ENCODE data around the gene TACC2.

Gene TACC2

DNA sequence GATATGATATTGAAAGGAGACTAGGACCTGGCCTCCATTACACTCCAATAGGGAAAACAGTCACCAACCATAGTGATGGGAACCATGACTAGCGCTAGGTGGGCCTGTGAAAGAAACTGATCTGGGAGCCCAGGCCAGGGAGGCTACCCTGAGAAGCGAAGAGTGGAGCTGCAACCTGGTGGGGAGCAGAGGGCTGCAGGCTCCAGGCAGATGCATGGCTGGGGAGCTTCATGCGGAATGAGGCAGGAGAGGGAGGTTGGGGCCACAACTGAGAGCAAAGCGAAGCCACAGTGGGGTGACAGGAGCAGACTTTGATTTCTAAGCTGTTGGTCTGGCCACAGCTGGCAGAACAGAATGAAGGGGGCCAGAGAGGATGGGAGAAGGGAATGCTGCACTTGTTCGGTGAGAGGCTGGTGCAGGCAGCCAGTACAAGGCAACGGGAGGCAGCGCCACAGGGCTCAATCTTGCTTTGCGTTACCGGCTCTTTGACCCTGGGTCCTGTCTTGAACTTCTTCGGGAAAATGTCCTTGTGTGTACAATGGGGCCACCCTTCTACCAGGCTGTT lies 88.4 kb downstream of the TACC2 start:
- no peak overlapping the region for H3K4me3 ChIP-seq (ENCODE audit: low read depth, low read length)
- no peaks in the 10 kb centered on the region for H3K36me3 ChIP-seq
- no peaks in the 10 kb centered on the region for H3K9me3 ChIP-seq (ENCODE audit: severe bottlenecking)
- no peak for DNase-seq
- TF ChIP-seq, protein P1, sequence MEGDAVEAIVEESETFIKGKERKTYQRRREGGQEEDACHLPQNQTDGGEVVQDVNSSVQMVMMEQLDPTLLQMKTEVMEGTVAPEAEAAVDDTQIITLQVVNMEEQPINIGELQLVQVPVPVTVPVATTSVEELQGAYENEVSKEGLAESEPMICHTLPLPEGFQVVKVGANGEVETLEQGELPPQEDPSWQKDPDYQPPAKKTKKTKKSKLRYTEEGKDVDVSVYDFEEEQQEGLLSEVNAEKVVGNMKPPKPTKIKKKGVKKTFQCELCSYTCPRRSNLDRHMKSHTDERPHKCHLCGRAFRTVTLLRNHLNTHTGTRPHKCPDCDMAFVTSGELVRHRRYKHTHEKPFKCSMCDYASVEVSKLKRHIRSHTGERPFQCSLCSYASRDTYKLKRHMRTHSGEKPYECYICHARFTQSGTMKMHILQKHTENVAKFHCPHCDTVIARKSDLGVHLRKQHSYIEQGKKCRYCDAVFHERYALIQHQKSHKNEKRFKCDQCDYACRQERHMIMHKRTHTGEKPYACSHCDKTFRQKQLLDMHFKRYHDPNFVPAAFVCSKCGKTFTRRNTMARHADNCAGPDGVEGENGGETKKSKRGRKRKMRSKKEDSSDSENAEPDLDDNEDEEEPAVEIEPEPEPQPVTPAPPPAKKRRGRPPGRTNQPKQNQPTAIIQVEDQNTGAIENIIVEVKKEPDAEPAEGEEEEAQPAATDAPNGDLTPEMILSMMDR (IDR thresholded peaks at IDR 0.05; ENCODE audit: low read depth, low read length), result no peak
- H3K27ac ChIP-seq, result 0 out of 2 replicates have a peak overlapping the region, but pooled peaks have one; percentile 14
- H3K27me3 ChIP-seq (ENCODE audit: insufficient read depth, low read depth, severe bottlenecking), result no peaks in the 10 kb centered on the region

GRCh38 chr10:122078326-122078725 lies 89.4 kb downstream of the TACC2 start:
- Histone ChIP-seq H3K27me3 (ENCODE audit: insufficient read depth, low read depth, severe bottlenecking) (no peaks in the 10 kb centered on the region), H3K36me3 (no peaks in the 10 kb centered on the region), H3K27ac (peak overlapping the region; percentile 34), H3K9me3 (ENCODE audit: severe bottlenecking) (no peaks in the 10 kb centered on the region), H3K4me3 (ENCODE audit: low read depth, low read length) (no peak overlapping the region)
- TF ChIP-seq, protein P1 (IDR thresholded peaks at IDR 0.05; ENCODE audit: low read depth, low read length), result no peak
- DNase-seq, result no peak

- H3K27ac ChIP-seq, result peak overlapping the region; percentile 34
- no peak for DNase-seq
- H3K36me3 ChIP-seq, result no peaks in the 10 kb centered on the region
- H3K9me3 ChIP-seq (ENCODE audit: severe bottlenecking), result no peaks in the 10 kb centered on the region
- no peak overlapping the region for H3K4me3 ChIP-seq (ENCODE audit: low read depth, low read length)
- TF ChIP-seq, protein P1 (IDR thresholded peaks at IDR 0.05; ENCODE audit: low read depth, low read length), result no peak
- H3K27me3 ChIP-seq (ENCODE audit: insufficient read depth, low read depth, severe bottlenecking), result no peaks in the 10 kb centered on the region
Measured at GRCh38 chr10:122078965-122079795, 90.2 kb downstream of the TACC2 start.

DNA sequence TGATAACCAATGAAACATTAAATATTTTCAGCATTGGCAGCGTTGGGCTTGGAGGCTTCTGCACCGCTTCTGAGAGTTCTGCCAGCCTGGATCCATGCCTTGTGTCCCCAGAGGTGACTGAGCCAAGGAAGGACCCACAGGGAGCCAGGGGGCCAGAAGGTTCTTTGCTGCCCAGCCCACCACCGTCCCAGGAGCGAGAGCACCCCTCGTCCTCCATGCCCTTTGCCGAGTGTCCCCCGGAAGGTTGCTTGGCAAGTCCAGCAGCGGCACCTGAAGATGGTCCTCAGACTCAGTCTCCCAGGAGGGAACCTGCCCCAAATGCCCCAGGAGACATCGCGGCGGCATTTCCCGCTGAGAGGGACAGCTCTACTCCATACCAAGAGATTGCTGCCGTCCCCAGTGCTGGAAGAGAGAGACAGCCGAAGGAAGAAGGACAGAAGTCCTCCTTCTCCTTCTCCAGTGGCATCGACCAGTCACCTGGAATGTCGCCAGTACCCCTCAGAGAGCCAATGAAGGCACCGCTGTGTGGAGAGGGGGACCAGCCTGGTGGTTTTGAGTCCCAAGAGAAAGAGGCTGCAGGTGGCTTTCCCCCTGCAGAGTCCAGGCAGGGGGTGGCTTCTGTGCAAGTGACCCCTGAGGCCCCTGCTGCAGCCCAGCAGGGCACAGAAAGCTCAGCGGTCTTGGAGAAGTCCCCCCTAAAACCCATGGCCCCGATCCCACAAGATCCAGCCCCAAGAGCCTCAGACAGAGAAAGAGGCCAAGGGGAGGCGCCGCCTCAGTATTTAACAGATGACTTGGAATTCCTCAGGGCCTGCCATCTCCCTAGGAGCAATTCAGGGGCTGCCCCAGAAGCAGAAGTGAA lies 93.9 kb downstream of the TACC2 start:
- Histone ChIP-seq H3K4me3 (ENCODE audit: low read depth, low read length) (no peak overlapping the region), H3K27me3 (ENCODE audit: insufficient read depth, low read depth, severe bottlenecking) (no peaks in the 10 kb centered on the region), H3K36me3 (no peaks in the 10 kb centered on the region), H3K27ac (no peak overlapping the region), H3K9me3 (ENCODE audit: severe bottlenecking) (no peaks in the 10 kb centered on the region)
- no peak for DNase-seq
- TF ChIP-seq, protein P1 (IDR thresholded peaks at IDR 0.05; ENCODE audit: low read depth, low read length), result no peak

DNA sequence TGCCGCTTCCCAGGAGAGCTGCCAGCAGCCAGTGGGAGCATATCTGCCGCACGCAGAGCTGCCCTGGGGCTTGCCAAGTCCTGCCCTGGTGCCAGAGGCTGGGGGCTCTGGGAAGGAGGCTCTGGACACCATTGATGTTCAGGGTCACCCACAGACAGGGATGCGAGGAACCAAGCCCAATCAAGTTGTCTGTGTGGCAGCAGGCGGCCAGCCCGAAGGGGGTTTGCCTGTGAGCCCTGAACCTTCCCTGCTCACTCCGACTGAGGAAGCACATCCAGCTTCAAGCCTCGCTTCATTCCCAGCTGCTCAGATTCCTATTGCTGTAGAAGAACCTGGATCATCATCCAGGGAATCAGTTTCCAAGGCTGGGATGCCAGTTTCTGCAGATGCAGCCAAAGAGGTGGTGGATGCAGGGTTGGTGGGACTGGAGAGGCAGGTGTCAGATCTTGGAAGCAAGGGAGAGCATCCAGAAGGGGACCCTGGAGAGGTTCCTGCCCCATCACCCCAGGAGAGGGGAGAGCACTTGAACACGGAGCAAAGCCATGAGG lies 94.6 kb downstream of the TACC2 start:
- Histone ChIP-seq H3K9me3 (ENCODE audit: severe bottlenecking) (no peaks in the 10 kb centered on the region), H3K27me3 (ENCODE audit: insufficient read depth, low read depth, severe bottlenecking) (no peaks in the 10 kb centered on the region), H3K36me3 (no peaks in the 10 kb centered on the region), H3K27ac (no peak overlapping the region), H3K4me3 (ENCODE audit: low read depth, low read length) (no peak overlapping the region)
- TF ChIP-seq, protein P1 (IDR thresholded peaks at IDR 0.05; ENCODE audit: low read depth, low read length), result no peak
- DNase-seq, result no peak
